Endodermal cell (in vitro differentiated cells): ENCODE measurements around the gene CAPN13. TPM values are rescaled to one million over a fixed set of nuclear protein-coding genes. Genes with fewer than 3 reads are reported as not detected.

ENCODE experiments used
- DNase-seq: peaks from one replicate; pipeline ENCODE4 v3.0.0-alpha.2; 2017
- H3K27ac ChIP-seq: 2 replicates; pipeline ENCODE4 v1.5.1; 2013; ENCODE audit warnings: mild to moderate bottlenecking, low read depth, low read length, moderate library complexity
- H3K27me3 ChIP-seq: 2 replicates; pipeline ENCODE4 v1.6.1; 2013; ENCODE audit warnings: mild to moderate bottlenecking, low read length, moderate library complexity; ENCODE audit not compliant: insufficient read depth, control insufficient read depth, poor library complexity, severe bottlenecking
- H3K36me3 ChIP-seq: 2 replicates; pipeline ENCODE4 v1.7.0; 2013; ENCODE audit warnings: mild to moderate bottlenecking, low read length, moderate library complexity; ENCODE audit not compliant: control insufficient read depth, insufficient read depth
- H3K4me1 ChIP-seq: one replicate; pipeline ENCODE4 v1.7.0; 2013; ENCODE audit warnings: low read length; ENCODE audit not compliant: control insufficient read depth, insufficient read depth
- H3K4me3 ChIP-seq: 2 replicates; pipeline ENCODE4 v1.5.1; 2013; ENCODE audit warnings: mild to moderate bottlenecking, low read length, moderate library complexity
- H3K9ac ChIP-seq: 2 replicates; pipeline ENCODE4 v1.6.1; 2013; ENCODE audit warnings: mild to moderate bottlenecking, low read length, moderate library complexity; ENCODE audit not compliant: poor library complexity, severe bottlenecking; ENCODE audit errors: extremely low read depth
- H3K9me3 ChIP-seq: 2 replicates; pipeline ENCODE4 v1.6.1; 2013; ENCODE audit warnings: mild to moderate bottlenecking, low read length, moderate library complexity; ENCODE audit not compliant: control insufficient read depth
- H3K27ac Mint-ChIP-seq: 2 replicates; pipeline ENCODE4 v1.8.0; 2020; ENCODE audit warnings: mixed read lengths
- H3K27me3 Mint-ChIP-seq: 2 replicates; pipeline ENCODE4 v1.8.0; 2021; ENCODE audit warnings: mild to moderate bottlenecking, mixed read lengths; ENCODE audit not compliant: insufficient read depth
- H3K36me3 Mint-ChIP-seq: 2 replicates; pipeline ENCODE4 v1.8.0; 2020; ENCODE audit warnings: low read depth, mixed read lengths
- H3K4me1 Mint-ChIP-seq: 2 replicates; pipeline ENCODE4 v1.8.0; 2020; ENCODE audit warnings: mixed read lengths
- H3K4me3 Mint-ChIP-seq: 2 replicates; pipeline ENCODE4 v1.8.0; 2020; ENCODE audit warnings: mild to moderate bottlenecking, moderate library complexity, mixed read lengths
- H3K9me3 Mint-ChIP-seq: 2 replicates; pipeline ENCODE4 v1.8.0; 2020; ENCODE audit warnings: mild to moderate bottlenecking, mixed read lengths
- CTCF ChIP-seq: fragments of 200-600 bp; sonication (generic); conservative IDR thresholded peaks from 2 replicates; pipeline ENCODE4 v1.5.0; 2021; ENCODE audit warnings: antibody characterized with exemption, mild to moderate bottlenecking
- WGBS, 2 experiments: methylation state at CpG; one replicate each; pipeline versions ENCODE4 v1.1.5 to v1.1.7; 2013; ENCODE audit warnings: missing lambda C conversion rate in 2 of 2, mixed read lengths in 1 of 2; ENCODE audit not compliant: insufficient coverage in 1 of 2, insufficient read length in 1 of 2; 5-methylcytosine and 5-hydroxymethylcytosine counted together
- total RNA-seq, 2 donors: library from RNA; stranded (reverse); fragmentation: NEBNext Ultra II Directional in 1 of 2; extraction: Animal tissue kit (Norgen Biotek cat#: 25700) in 1 of 2; gene quantifications; 2 replicates in 1 of 2; 3 replicates in 1 of 2; pipeline ENCODE4 v1.2.1, GENCODE V29; 2021

The CAPN13 gene
- total RNA-seq, 2 donors from 2014 or later: 29.5 to 38.6 TPM

DNA sequence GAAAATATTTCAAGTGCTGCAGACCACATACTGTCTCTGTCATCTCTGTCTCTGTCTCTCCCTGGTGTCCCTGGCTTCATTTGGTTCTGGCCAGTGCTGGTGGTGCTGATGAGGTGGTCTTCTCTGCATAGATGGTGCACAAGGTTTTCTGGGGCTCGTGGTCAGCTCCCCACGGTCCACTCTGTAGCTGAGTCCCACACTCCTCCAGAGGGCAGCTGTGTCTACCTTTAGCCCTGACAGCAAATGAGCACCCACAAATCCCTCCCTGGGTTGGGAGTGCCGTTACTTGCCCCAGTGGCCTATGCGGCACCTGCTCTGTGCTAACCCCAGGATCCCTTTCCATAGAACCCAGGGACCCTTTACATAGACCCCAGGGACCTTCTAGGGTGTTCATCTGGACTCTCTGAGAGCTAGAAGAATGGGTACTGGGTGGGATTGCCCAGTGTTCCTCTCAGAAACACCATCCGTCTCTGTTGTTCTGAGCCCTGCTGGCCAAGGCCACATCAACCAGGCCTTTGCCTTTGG is 129.3 kb downstream of the CAPN13 start:
- Histone ChIP-seq H3K4me3 (no peak overlapping the region), H3K27me3 (no peaks in the 10 kb centered on the region), H3K9ac (no peak overlapping the region), H3K4me1 (no peaks in the 10 kb centered on the region), H3K27ac (no peak overlapping the region), H3K36me3 (no peaks in the 10 kb centered on the region), H3K9me3 (no peaks in the 10 kb centered on the region)
- Mint-ChIP-seq H3K4me1 (no peaks in the 10 kb centered on the region), H3K36me3 (no peaks in the 10 kb centered on the region), H3K4me3 (no peak overlapping the region), H3K27ac (no peak overlapping the region), H3K27me3 (no peaks in the 10 kb centered on the region), H3K9me3 (no peaks in the 10 kb centered on the region)
- no peak for TF ChIP-seq CTCF
- DNase-seq: no peak
- WGBS, 2 experiments: 93 to 94% methylated on average over 2 to 5 of the region's 5 CpGs

DNA sequence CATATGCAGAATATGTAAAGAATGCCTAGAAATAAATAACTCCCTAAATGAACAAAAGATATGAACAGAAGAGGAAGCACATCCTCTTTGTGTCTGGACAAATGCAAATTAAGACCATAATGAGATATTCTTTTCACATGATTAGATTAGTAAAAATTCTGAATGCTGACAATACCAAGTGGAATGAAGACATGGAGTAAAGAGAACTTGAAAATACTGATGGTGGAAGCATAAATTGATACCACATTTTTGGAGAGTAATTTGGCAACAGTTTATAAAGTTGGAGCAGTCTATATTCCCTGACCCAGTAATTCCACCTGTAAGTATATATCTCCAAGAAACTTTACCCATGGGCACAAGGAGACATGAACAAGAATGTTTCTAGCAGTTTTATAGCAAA is 130.0 kb downstream of the CAPN13 start:
- DNase-seq: no peak
- H3K27me3 ChIP-seq: no peaks in the 10 kb centered on the region
- no peak overlapping the region for H3K27ac ChIP-seq
- H3K9me3 Mint-ChIP-seq: no peaks in the 10 kb centered on the region
- H3K4me1 Mint-ChIP-seq: no peaks in the 10 kb centered on the region
- H3K4me1 ChIP-seq: no peaks in the 10 kb centered on the region
- no peaks in the 10 kb centered on the region for H3K36me3 Mint-ChIP-seq
- H3K36me3 ChIP-seq: no peaks in the 10 kb centered on the region
- H3K9me3 ChIP-seq: no peaks in the 10 kb centered on the region
- no peak overlapping the region for H3K27ac Mint-ChIP-seq
- H3K4me3 Mint-ChIP-seq: no peak overlapping the region
- H3K9ac ChIP-seq: no peak overlapping the region
- no peak for TF ChIP-seq CTCF
- H3K27me3 Mint-ChIP-seq: no peaks in the 10 kb centered on the region
- H3K4me3 ChIP-seq: no peak overlapping the region

DNA sequence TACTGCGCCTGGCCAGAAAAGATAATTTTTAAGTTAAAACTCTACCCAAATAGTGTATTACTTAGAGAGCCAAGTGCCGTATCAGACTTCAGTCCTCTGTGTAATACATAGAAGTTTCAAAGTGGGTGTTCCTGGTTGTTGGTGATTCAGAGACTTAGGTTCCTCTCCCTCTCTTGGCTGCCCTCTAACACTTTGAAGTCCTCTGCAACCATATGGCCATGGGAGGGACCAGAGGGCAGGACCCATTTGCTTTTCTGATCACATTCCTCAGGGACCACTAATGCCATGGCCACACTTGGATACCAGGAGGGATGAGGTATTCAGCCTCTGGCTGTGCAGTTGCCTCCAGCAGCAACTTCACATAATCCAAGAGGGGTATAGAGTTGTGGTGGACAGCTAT is 131.5 kb downstream of the CAPN13 start:
- no peaks in the 10 kb centered on the region for H3K27me3 Mint-ChIP-seq
- H3K27ac Mint-ChIP-seq: no peak overlapping the region
- no peaks in the 10 kb centered on the region for H3K36me3 Mint-ChIP-seq
- no peaks in the 10 kb centered on the region for H3K4me1 ChIP-seq
- no peak for DNase-seq
- no peak for TF ChIP-seq CTCF
- H3K27me3 ChIP-seq: no peaks in the 10 kb centered on the region
- peaks cover 3% of the 10 kb centered on the region for H3K9me3 Mint-ChIP-seq
- no peaks in the 10 kb centered on the region for H3K4me1 Mint-ChIP-seq
- H3K9ac ChIP-seq: no peak overlapping the region
- no peaks in the 10 kb centered on the region for H3K36me3 ChIP-seq
- no peak overlapping the region for H3K27ac ChIP-seq
- H3K4me3 ChIP-seq: no peak overlapping the region
- H3K9me3 ChIP-seq: peaks cover 1% of the 10 kb centered on the region
- WGBS, 2 experiments: 89 to 100% methylated on average over 2 of the region's 2 CpGs
- H3K4me3 Mint-ChIP-seq: no peak overlapping the region
